SU-DHL-6 (cell line): ENCODE results near the gene PLXNB1.

Experiments
- CTCF ChIP-seq: fragments of 200-600 bp; sonication (generic); IDR thresholded peaks from one replicate; pipeline ENCODE4 v1.5.1; 2017; ENCODE audit warnings: antibody characterized with exemption, mild to moderate bottlenecking, low read length, moderate library complexity; ENCODE audit not compliant: insufficient read depth, poor library complexity, severe bottlenecking
- EZH2phosphoT487 ChIP-seq: fragments of 200-600 bp; sonication (generic), shearing (Covaris generic); conservative IDR thresholded peaks from 2 replicates; pipeline ENCODE4 v1.6.1; 2018; ENCODE audit warnings: mild to moderate bottlenecking, antibody characterized with exemption, low read length, moderate library complexity, mixed read lengths

DNA sequence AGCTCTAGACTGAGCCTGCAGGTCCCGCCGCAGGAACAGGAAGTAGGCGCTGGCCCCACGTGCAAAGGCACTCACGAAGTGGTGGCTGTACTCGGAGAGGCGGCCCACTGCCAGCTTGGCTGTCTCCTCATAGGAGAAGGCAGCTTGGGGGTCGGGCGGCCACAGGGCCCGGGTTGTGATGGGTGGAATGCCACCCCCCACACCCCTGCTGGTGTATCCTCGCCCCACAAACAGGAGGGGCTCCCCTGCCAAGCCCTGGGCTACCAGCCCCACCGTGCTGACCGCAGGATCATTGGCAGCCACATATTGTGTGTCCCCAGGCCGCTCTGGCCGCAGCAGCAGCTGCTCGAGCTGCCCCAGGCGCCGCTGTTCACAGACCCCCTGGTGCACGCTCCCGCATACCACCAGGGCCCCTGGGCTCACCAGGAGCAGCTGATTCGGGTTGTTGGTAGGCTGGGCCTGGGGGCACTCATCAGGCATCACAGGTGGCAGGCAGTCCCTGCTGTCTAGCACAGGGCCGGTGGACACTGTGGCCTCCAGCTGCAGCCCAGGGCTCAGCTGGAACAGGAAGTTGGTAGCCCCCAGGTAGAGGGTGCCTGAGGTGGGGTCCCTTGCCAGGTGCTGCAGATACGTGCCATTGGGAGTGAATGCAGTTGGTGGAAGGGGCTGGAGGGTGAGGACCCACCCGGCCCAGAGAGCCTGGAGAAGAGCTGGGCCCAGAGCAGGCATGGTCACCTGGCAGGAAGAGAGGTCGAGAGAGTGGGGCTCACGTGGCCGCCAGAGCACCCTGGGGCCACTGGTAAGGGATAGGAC, 5.8 kb downstream of the PLXNB1 start:
- TF ChIP-seq CTCF (no peak), EZH2phosphoT487 (no peak)
